GM19467 (cell line): Measurements from ENCODE around the gene ELANE.

ENCODE experiments used
- ATAC-seq: cut with Tn5 transposase; IDR thresholded peaks from one replicate; pipeline ENCODE4 v1.9.1; 2021; ENCODE audit warnings: mild to moderate bottlenecking, moderate library complexity; ENCODE audit not compliant: unreplicated experiment

ELANE gene

DNA sequence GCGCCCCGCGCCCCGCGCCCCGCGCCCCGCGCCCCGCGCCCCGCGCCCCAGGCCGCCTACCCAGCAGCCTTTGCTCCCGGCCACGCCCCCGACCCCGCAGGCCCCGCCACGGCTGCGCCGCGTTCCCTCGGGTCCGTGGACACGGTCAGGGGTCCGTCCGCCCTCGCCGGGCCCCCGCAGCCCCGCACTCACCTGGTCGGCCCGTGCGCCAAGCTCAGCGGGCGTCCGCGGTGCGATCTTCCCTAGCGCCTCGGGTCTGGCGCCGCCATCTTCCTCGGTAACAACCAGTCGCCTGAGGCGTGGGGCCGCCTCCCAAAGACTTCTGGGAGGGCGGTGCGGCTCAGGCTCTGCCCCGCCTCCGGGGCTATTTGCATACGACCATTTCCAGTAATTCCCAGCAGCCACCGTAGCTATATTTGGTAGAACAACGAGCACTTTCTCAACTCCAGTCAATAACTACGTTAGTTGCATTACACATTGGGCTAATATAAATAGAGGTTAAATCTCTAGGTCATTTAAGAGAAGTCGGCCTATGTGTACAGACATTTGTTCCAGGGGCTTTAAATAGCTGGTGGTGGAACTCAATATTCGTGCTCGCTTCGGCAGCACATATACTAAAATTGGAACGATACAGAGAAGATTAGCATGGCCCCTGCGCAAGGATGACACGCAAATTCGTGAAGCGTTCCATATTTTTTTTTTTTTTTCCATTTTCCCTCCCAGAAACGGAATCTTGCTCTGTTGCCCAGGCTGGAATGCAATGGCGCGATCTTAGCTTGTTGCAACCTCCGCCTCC lies 41.0 kb downstream of the ELANE start, which contains the start of the genes MED16 and RNU6-9:
Gene MED16 (minus strand): TSS at position 294 of the 796 bp plus-strand sequence. CDS start 2,056 bp downstream, outside the sequence.
Gene RNU6-9 (plus strand): TSS at position 591 of the 796 bp plus-strand sequence.
- ATAC-seq: peak; percentile 59

GRCh38 chr19:896434-896833 lies 44.3 kb downstream of the ELANE start:
- no peak for ATAC-seq

- no peak for ATAC-seq
Observed at GRCh38 chr19:896999-897398, 44.9 kb downstream of the ELANE start.

DNA sequence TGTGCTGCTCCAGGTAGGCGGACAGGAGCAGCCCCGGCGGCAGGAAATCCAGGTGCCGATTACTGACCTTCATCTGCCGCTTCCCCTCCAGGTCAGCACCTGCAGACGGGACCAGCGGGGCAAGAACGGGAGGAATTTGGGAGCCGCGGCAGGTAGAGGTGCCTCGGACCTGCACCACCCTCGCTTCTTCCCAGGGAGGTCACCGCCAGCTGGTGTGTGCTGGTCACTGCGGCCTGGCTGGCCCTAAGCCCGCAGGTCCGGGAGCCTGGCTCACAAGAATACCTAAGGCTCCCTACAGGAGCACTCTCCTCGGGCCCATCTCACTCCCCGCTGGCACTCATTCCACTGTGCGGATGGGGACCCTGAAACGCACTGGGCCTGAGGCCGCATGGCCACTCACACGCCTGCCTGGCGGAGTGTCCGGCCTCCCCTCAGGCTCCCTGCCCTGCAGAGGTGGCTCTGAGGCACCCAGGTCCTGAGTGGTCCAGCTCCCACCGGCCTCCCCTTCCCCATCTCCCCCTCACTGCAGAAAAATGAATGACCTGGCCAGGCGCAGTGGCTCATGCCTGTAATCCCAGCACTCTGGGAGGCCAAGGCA lies 45.4 kb downstream of the ELANE start:
- ATAC-seq: no peak

GRCh38 chr19:898663-899062 lies 46.6 kb downstream of the ELANE start:
- ATAC-seq: no peak

GRCh38 chr19:899336-900042 lies 47.4 kb downstream of the ELANE start:
- ATAC-seq: no peak

DNA sequence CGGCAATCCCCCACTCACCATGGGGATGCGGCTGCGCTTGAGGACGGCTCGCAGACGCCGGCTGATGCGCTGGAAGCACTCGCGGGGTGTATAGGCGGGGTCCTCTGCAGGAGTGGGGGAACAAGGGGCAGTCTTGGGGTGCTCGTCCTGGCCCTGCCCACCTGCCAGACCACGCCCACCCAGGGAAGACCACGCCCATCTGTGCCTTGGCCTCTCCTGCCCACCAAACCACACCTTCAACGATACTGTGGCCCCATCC lies 47.9 kb downstream of the ELANE start:
- no peak for ATAC-seq

GRCh38 chr19:900302-901111 lies 48.4 kb downstream of the ELANE start:
- no peak for ATAC-seq

- no peak for ATAC-seq
Observed at GRCh38 chr19:901216-902092, 49.4 kb downstream of the ELANE start.

GRCh38 chr19:902093-902370 lies 49.9 kb downstream of the ELANE start:
- no peak for ATAC-seq

DNA sequence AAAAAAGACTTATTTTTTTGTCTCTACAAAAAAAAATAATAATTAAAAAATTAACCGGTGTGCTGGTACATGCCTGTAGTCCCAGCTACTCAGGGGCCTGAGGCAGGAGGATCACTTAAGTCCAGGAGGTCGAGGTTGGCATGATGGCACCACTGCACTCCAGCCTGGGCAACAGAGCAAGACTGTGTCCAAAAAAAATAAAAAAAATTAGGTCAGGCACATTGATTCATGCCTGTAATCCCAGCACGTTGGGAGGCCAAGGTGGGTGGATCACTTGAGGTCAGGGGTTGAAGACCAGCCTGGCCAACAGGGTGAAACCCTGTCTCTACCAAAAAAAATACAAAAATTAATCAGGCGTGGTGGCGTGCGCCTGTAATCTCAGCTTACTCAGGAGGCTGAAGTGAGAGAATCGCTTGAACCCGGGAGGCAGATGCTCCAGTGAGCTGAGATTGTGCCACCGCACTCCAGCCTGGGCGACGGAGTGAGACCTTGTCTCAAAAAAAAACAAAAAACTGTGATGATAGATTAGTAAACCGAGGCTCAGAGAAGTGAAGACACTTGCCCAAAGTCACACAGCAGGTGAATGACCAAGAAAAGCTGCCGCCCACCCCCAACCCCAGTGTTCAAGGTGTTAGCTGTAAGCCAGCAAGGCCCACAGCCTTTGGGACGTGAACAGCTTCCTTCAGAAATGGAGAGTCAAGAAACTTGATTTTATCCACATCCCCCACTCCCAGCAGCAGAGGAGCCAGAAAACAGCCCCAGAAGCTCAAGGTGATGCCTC lies 50.5 kb downstream of the ELANE start:
- ATAC-seq: no peak

DNA sequence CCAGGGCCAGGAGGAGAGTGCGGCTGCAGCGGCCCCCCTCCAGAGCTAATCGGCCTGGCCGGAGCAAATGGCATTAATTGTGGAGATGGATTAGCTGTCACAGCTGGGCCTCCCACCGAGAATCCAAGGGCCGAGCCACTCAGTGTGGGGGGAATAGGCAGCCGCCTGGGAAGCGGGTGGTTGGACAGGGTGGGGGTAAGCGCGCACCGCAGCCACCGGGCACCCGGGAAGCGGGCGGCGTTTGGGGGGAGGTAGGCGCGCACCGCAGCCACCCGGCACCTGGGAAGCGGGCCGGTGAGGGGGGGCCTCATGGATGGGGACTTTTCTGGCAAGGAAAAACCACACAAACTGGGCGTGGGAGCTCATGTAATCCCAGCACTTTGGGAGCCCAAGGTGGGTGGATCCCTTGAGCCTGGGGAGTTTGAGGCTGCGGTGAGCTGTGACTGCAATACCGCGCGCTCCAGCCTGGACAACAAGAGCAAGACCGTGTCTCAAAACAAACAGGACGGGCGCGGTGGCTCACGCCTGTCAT lies 51.2 kb downstream of the ELANE start:
- no peak for ATAC-seq

DNA sequence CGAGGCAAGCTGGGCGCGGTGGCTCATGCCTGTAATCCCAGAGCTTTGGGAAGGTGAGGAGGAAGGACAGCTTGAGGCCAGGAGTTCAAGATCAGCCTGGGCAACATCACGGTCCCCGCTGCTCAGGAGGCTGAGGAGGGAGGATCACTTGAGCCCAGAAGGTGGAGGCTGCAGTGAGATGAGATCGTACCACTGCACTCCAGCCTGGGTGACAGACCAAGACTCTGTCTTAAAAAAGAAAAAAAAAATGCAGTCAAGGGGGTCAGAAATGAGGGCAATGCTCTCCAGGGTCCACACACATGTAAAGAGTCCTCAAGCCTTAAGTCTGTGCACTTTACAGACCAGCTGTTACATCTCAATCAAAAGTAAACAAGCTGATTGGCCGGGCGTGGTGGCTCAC lies 52.4 kb downstream of the ELANE start:
- no peak for ATAC-seq
